ENCODE measurements around the gene KRTAP5-6.

DNA sequence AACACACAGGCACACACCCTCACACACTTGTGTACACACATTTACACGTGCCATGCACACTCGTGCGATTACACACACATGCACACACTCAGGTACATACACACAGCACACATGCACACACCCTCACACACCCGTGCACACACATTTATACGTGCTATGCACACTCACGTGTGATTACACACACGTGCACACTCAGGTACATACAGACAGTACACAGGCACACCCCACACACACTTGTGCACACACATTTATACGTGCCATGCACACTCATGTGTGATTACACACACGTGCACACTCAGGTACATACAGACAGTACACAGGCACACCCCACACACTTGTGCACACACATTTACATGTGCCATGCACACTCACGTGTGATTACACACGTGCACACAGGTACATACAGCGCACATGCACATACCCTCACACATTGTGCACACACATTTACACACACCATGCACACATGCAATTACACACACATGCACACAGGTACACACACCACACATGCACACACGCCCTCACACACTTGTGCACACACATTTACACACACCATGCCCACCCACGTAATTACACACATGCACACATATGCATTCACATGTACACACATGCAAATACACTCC is 48.8 kb downstream of the KRTAP5-6 start:
- no peak for TF ChIP-seq EZH2 (IDR thresholded peaks at IDR 0.05; ENCODE audit: borderline replicate concordance, low read length)
- TF ChIP-seq, protein P1, sequence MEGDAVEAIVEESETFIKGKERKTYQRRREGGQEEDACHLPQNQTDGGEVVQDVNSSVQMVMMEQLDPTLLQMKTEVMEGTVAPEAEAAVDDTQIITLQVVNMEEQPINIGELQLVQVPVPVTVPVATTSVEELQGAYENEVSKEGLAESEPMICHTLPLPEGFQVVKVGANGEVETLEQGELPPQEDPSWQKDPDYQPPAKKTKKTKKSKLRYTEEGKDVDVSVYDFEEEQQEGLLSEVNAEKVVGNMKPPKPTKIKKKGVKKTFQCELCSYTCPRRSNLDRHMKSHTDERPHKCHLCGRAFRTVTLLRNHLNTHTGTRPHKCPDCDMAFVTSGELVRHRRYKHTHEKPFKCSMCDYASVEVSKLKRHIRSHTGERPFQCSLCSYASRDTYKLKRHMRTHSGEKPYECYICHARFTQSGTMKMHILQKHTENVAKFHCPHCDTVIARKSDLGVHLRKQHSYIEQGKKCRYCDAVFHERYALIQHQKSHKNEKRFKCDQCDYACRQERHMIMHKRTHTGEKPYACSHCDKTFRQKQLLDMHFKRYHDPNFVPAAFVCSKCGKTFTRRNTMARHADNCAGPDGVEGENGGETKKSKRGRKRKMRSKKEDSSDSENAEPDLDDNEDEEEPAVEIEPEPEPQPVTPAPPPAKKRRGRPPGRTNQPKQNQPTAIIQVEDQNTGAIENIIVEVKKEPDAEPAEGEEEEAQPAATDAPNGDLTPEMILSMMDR (conservative IDR thresholded peaks at IDR 0.05 in 1 of 2, IDR thresholded peaks at IDR 0.05 in 1 of 2; ENCODE audit: extremely low read depth in 1 of 2, insufficient read depth in 1 of 2, low read depth in 1 of 2, low read length in 2 of 2): no peak
